Activated CD8-positive, alpha-beta memory T cell treated with anti-CD3 and anti-CD28 coated beads for 48 hours (primary cell): Measurements from ENCODE around the gene HSF5.
"Not testable (repeated sequence)": the region's sequence is repeated elsewhere in the genome, so short reads cannot be mapped to it uniquely, and the experiment has no call there.

Source experiments
- DNase-seq, 3 experiments: peaks; one replicate each; pipeline ENCODE4 v3.0.0-alpha.2; 2020; ENCODE audit warnings: low read depth in 2 of 3, low spot score in 2 of 3

The HSF5 gene

DNA sequence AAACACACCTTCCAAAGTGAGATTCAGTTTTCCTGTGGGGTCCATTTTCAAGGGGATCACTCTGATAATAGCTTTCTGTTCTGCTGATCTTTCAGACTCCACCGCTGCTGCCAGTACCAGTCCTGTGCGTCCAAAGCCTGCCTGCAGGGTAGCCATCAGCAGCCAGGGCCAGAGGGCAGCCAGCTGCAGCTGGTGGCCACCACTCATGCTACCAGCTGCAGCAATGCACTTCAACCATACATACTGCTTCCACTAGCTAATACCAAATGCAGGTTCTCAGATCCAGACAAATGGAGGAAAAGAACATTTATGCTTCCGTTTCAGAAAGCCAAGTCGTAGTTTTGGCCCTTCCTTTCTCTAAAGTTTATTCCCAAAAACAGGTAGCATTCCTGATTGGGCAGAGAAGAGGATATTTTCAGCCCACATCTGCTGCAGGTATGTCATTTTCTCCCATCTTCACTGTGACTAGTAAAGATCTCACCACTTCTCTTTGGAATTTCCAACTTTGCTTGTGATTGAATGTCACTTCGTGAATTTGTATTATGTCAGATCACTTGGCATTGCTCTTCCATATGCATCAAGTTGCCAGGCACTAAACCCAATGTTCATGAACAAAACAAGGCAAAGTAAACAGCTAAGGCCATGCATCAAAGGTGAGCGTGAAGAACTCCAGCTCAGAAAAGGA lies 72.7 kb downstream of the HSF5 start:
- no peak for DNase-seq

GRCh38 chr17:58414596-58414997 lies 73.6 kb downstream of the HSF5 start:
- DNase-seq: no peak

DNA sequence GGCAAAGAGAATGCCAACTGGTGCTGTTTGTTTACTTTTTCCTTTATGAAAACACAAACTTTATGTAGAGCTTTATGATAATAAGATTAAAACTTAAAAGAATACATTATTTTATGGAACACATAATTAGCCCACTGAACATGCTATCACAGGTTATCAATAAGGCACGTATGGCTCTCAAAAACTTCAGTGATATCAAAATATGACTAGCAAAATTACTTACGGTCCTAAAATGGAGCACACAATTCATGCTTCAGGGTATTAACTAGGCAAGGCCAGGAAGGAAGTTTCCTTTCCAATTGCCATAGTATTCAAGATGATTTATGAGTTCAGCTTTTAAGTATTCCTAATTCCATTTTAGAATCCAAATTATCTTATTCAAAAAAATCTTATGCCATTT lies 74.5 kb downstream of the HSF5 start:
- DNase-seq: no peak

DNA sequence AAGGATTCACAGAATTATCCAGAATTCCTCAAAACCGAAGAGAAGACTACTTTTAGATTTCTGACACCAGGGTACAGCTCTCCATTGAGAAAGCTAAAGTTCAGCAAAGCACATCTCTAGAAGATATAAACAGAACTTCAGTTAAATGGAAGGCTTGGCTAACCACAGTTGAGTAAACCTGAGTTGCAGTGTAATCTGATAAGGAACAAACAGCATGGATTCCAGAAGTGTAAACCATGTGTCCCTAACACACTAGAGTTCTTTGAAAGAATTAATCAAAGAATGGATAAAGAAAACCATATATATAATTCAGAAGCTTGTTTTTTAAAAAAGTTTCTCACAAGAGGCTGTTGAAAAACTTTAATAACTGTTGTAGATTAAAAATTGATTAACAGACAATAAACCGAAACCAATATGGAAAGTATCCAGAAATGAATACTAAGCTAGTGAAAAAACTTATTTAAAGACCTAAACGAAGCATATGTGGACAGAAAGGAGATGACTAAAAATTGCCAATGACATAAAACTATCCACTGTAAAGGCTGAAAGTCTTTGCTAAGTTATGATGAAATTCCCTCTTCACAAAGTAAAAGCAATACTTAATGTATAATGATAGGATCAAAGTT lies 75.1 kb downstream of the HSF5 start:
- DNase-seq: no peak

DNA sequence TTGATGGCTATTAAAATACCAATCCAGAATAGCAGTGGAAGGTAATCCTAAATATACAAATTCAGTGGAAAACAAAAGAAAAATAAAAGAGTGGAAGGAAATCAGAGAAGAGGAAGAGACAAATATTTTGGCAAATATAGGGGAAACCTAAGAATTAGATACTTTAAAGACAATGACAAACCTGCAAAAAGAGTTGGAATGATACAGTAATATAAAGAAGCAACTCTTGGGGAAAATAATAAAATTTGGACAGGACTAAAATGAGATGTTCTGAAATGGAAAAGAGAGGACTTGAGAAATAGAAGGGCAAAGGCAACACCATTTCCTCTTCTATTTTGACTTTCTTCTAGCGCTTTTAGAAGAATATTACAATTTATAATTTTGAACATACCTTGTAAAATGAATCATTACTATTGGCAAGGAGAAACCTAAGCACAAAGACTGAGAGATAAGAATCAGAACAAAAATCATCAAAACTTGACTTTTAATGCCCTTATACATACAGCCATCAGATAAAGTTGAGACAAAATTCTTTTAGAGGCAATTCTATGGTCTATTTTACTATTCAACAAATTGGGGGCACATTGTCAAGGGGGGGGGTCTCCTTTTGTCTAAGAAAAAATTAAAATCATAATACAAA lies 76.0 kb downstream of the HSF5 start:
- no peak for DNase-seq

DNA sequence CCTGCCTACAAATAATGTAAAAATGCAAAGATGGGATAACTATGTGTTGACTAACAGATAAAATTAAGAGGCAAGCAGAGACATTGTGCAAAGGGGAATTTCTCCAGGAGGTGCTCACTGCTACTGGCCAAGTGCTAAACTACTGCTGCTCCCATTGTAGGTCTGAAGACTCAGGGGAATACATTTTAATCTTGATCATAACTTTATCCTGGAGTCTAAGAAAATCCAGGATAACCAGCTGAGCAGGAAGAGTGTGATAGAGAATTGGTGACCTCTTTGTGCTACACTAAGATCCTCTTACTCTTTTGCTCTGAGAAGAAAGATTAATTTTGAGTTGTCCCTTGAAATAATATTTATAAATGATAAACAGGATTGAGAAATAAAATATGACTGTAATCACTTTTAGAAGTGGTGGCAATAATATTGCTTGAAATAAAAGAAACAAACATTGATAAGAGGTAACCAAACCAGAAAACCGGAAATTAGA lies 76.8 kb downstream of the HSF5 start:
- no peak for DNase-seq

- no peak for DNase-seq
Observed at GRCh38 chr17:58410714-58411407, 77.3 kb downstream of the HSF5 start.

GRCh38 chr17:58409432-58409831 lies 78.8 kb downstream of the HSF5 start:
- DNase-seq: no peak

DNA sequence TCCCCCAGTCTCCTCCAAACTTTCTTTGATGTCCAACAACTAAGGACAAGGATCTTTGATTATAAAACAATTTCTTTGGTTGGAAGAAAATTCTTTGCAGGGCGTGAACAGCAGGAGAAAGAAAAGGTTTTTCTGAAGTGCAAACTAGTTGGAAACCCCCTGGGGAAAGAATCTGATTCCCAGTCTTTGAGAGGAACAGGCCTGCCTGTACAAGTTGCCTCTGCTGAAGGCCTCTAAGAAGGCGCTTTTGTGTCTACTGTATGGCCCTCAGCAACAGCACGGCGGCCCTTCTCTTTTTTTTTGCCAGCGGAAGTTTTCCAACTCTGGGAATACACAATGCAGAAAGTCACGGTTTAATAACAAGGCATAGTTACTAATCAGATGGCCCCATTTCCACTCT lies 84.9 kb downstream of the HSF5 start:
- DNase-seq: no peak

GRCh38 chr17:58402679-58403078 lies 85.5 kb downstream of the HSF5 start:
- no peak for DNase-seq

GRCh38 chr17:58402047-58402446 lies 86.2 kb downstream of the HSF5 start:
- no peak for DNase-seq

DNA sequence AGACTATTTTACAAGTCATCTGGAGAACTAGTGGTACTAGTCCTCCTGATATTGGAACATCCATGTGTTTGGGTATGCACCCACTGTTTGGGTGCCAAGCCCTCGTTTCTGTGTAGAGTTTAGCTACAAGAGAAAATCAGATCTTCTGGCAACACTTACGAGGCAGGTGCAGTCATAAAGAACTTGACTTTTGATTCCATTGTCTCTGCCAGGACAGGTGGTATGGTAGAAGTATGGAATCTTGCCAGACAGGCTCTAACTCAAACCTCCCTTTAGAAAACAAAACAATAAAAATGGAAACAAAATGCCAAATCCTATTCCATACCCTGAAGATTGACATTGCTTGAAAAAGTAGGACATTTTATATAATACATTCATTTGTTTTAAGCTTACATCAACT lies 86.9 kb downstream of the HSF5 start:
- no peak for DNase-seq

DNA sequence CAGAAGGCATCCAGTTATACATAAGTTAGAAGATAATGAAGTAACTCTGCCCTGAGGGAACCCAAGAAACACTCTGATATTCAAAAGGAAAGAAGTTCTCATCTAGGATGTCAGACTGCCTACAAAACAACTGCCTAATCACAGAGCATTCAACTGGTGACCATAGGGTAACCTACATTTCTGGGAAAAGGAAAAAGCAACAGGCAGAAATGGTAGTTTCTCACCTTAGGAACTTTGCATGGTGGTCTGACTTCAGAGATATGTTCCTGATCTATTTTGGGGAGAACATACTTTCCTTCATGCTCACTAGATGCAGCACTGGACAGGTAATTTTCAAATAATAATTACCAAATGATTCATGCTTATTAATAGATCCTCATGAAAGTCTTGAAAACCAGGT lies 87.4 kb downstream of the HSF5 start:
- DNase-seq: no peak

- no peak for DNase-seq
Observed at GRCh38 chr17:58399974-58400373, 88.2 kb downstream of the HSF5 start.

GRCh38 chr17:58398574-58399266 lies 89.5 kb downstream of the HSF5 start:
- DNase-seq: no peak

DNA sequence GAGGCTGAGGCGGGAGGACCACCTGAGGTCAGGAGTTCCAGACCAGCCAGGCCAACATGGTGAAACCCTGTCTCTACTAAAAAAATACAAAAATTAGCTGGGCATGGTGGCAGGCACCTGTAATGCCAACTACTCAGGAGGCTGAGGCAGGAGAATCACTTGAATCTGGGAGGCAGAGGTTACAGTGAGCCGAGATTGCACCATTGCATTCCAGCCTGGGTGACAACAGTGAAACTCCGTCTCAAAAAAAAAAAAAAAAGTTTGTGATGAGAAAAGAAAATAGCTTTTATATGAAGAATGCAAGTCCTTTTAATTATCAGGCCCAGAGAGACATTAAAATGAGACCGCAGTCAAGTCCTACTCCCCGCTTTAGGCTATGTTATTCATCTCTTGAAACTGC lies 90.8 kb downstream of the HSF5 start:
- DNase-seq: not testable (repeated sequence)

DNA sequence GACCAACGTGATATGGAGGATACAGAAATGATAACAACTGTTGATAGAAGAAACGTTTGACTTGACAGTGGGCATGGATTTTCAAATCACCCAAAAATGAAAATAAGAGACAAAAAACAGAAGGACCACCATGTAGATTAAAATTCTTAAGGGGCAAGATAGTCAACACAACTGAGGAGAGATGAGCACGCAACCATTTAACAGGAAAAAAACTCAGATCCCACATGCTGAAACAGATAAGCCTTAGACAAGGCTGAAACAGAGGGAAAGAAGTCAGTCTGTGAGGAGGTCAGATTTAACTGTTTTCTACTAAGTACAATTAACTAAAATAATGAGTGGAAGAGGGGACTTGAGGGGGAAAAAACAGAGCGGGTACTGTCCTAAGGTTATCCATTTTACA lies 92.0 kb downstream of the HSF5 start:
- DNase-seq: no peak

GRCh38 chr17:58394534-58395223 lies 93.5 kb downstream of the HSF5 start:
- DNase-seq: no peak

DNA sequence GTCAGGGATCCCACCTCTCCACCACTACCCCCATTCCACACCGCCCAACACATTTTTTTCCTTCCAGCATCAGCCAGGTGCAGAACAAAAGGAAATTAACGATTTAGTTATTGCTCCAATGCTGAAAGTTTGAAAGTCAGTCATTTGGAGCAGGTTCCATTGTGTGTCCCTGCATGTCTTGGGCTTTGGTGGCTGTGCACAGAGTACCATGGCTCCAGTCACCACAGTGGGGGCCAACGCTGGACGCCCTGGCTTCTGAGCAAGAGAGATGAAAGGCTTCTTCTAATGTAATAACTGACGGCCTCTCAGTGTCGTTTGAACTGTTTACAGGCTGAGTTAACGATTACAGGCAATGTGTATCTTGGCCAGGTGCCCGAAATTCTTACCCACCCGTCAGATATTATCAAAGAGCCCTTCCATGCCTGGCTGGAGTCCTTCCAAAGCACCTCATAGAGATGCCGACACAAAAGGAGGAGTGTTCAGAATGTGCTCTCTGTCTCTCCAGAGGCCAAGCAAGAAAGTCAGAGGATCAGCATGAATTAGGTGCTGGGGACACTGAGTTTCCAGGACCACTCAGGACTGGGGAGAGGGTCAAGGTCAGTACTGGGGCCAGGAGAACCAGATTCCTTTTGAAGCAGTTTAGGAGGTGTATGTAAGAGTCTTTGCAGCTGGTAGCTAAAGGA lies 96.8 kb downstream of the HSF5 start:
- DNase-seq: no peak

GRCh38 chr17:58390884-58391283 lies 97.3 kb downstream of the HSF5 start:
- no peak for DNase-seq
